Activated naive CD4-positive, alpha-beta T cell treated with Interleukin-2 at 50 U/mL for 16 hours (primary cell): ENCODE results near the gene RBM47.

ENCODE experiments used
- DNase-seq: peaks from one replicate; pipeline ENCODE4 v3.0.0-alpha.2; 2020

Gene RBM47

GRCh38 chr4:40622913-40623312 lies 6.8 kb downstream of the RBM47 start:
- DNase-seq, result no peak

- no peak for DNase-seq
These were observed 7.8 kb downstream of the RBM47 start for GRCh38 chr4:40621592-40622512.

GRCh38 chr4:40621229-40621591 lies 8.5 kb downstream of the RBM47 start:
- no peak for DNase-seq

- DNase-seq, result no peak
These were observed 10.1 kb downstream of the RBM47 start for GRCh38 chr4:40619600-40619999.

GRCh38 chr4:40617872-40618271 lies 11.8 kb downstream of the RBM47 start:
- DNase-seq, result no peak

GRCh38 chr4:40614031-40614430 lies 15.6 kb downstream of the RBM47 start:
- no peak for DNase-seq

GRCh38 chr4:40613456-40613855 lies 16.2 kb downstream of the RBM47 start:
- no peak for DNase-seq

GRCh38 chr4:40612831-40613230 lies 16.8 kb downstream of the RBM47 start:
- no peak for DNase-seq

- DNase-seq, result no peak
These were observed 17.4 kb downstream of the RBM47 start for GRCh38 chr4:40612283-40612682.

- DNase-seq, result no peak
These were observed 21.0 kb downstream of the RBM47 start for GRCh38 chr4:40608628-40609027.

- DNase-seq, result no peak
These were observed 22.4 kb downstream of the RBM47 start for GRCh38 chr4:40607221-40607620.

- no peak for DNase-seq
These were observed 23.4 kb downstream of the RBM47 start for GRCh38 chr4:40606239-40606767.

GRCh38 chr4:40603281-40603680 lies 26.4 kb downstream of the RBM47 start:
- no peak for DNase-seq

GRCh38 chr4:40601641-40602040 lies 28.0 kb downstream of the RBM47 start:
- no peak for DNase-seq

- DNase-seq, result no peak
These were observed 28.8 kb downstream of the RBM47 start for GRCh38 chr4:40600850-40601249.

GRCh38 chr4:40599431-40599830 lies 30.2 kb downstream of the RBM47 start:
- no peak for DNase-seq

GRCh38 chr4:40596522-40596921 lies 33.1 kb downstream of the RBM47 start:
- DNase-seq, result no peak

GRCh38 chr4:40595981-40596380 lies 33.7 kb downstream of the RBM47 start:
- DNase-seq, result no peak

- no peak for DNase-seq
These were observed 35.1 kb downstream of the RBM47 start for GRCh38 chr4:40594261-40595178.

GRCh38 chr4:40592034-40592433 lies 37.6 kb downstream of the RBM47 start:
- DNase-seq, result no peak

GRCh38 chr4:40587826-40588225 lies 41.8 kb downstream of the RBM47 start:
- no peak for DNase-seq

GRCh38 chr4:40587351-40587750 lies 42.3 kb downstream of the RBM47 start:
- no peak for DNase-seq

GRCh38 chr4:40586729-40587128 lies 42.9 kb downstream of the RBM47 start:
- DNase-seq, result no peak

- DNase-seq, result no peak
These were observed 43.6 kb downstream of the RBM47 start for GRCh38 chr4:40586034-40586433.
